Measurements from ENCODE around the gene MLLT11.

GRCh38 chr1:151026460-151026859 lies 33.7 kb upstream of the MLLT11 start:
- TF ChIP-seq EZH2 (IDR thresholded peaks at IDR 0.05; ENCODE audit: borderline replicate concordance, low read length), result no peak
- no peak for TF ChIP-seq CTCF (IDR thresholded peaks at IDR 0.05; ENCODE audit: low read length)

All from OCI-LY1 (cell line).